K562 (cell line): ENCODE data around the gene MPDZ. TPM values are rescaled to one million over a fixed set of nuclear protein-coding genes. Genes with fewer than 3 reads are reported as not detected.

Source experiments
- CHD7 ChIP-seq: fragments of 200-600 bp; sonication (generic); IDR thresholded peaks from one replicate; pipeline ENCODE4 v1.6.1; 2012; ENCODE audit warnings: mild to moderate bottlenecking, low read depth, low read length, inconsistent platforms
- DPF2 ChIP-seq: fragments of 450-650 bp; IDR thresholded peaks from 2 replicates; pipeline ENCODE4 v1.6.1; 2016
- ETV1 ChIP-seq: fragments of 450-650 bp; conservative IDR thresholded peaks from 2 replicates; pipeline ENCODE4 v1.6.1; 2016; ENCODE audit warnings: missing genetic modification characterization, control low read depth, low read depth, missing compliant biosample characterization
- KAT8 ChIP-seq: fragments of 450-650 bp; IDR thresholded peaks from 2 replicates; pipeline ENCODE4 v1.6.1; 2016; ENCODE audit warnings: low read depth, mild to moderate bottlenecking
- MCM7 ChIP-seq, 2 experiments: fragments of 450-650 bp; IDR thresholded peaks; 2 replicates each; pipeline ENCODE4 v1.6.1; 2016 to 2018
- NR2F6 ChIP-seq: fragments of 450-650 bp; formaldehyde crosslinking; IDR thresholded peaks from 2 replicates; pipeline ENCODE4 v1.4.0; 2020; ENCODE audit warnings: mild to moderate bottlenecking
- POLR2A ChIP-seq: fragments of 450-650 bp; conservative IDR thresholded peaks from 2 replicates; pipeline ENCODE4 v1.6.1; 2016
- ZNF311 ChIP-seq: fragments of 250-450 bp; sonication (Bioruptor Pico); IDR thresholded peaks from 2 replicates; pipeline ENCODE4 v1.4.0; 2020; ENCODE audit warnings: mild to moderate bottlenecking, moderate library complexity
- polyA plus RNA-seq, 8 experiments: library from polyadenylated mRNA; depleted of rRNA in 4 of 8; stranded (reverse) in 5 of 8; unstranded in 3 of 8; fragments of >200 nt; fragmentation: Nextera tagmentation in 2 of 8; fragmentation: Illumina TruSeq in 1 of 8; extraction: Ambion mirVana in 2 of 8; extraction: Trizol in 1 of 8; gene quantifications; 2 replicates each; pipeline versions ENCODE4 v1.2.1 to v1.2.3, GENCODE V29; 2011 to 2014; ENCODE audit warnings: inconsistent platforms in 1 of 8, missing spikeins in 1 of 8
- total RNA-seq, 7 experiments: library from RNA; depleted of rRNA in 6 of 7; stranded (reverse); fragments of >200 nt in 6 of 7; fragmentation: Illumina TruSeq in 2 of 7; extraction: Trizol in 2 of 7; gene quantifications; 2 replicates each; pipeline versions ENCODE4 v1.2.1 to v1.2.3, GENCODE V29; 2011 to 2021; ENCODE audit warnings: low replicate concordance in 1 of 7

Gene MPDZ
- total and polyA plus RNA-seq, 9 of the 15 experiments (the other 6 are each of a cell fraction or from before 2014, with no cell fraction given): 3.9 to 13.2 (median 5.7) TPM

- TF ChIP-seq CHD7 (no peak), DPF2 (no peak), MCM7 (IDR thresholded peaks at IDR 0.05) (no peak), ETV1 (tag) (no peak), ZNF311 (CRISPR knock-in tag) (no peak), POLR2A (no peak), NR2F6 (CRISPR knock-in tag) (no peak), KAT8 (no peak)
These were observed 130.0 kb downstream of the MPDZ start (continued) for GRCh38 chr9:13149454-13149853.
